ENCODE data around the gene SLC10A7. TPM values are rescaled to one million over a fixed set of nuclear protein-coding genes. Genes with fewer than 3 reads are reported as not detected.

Gene SLC10A7
- total and polyA plus RNA-seq, 9 donors, result 4.0 to 12.4 (median 9.7) TPM

DNA sequence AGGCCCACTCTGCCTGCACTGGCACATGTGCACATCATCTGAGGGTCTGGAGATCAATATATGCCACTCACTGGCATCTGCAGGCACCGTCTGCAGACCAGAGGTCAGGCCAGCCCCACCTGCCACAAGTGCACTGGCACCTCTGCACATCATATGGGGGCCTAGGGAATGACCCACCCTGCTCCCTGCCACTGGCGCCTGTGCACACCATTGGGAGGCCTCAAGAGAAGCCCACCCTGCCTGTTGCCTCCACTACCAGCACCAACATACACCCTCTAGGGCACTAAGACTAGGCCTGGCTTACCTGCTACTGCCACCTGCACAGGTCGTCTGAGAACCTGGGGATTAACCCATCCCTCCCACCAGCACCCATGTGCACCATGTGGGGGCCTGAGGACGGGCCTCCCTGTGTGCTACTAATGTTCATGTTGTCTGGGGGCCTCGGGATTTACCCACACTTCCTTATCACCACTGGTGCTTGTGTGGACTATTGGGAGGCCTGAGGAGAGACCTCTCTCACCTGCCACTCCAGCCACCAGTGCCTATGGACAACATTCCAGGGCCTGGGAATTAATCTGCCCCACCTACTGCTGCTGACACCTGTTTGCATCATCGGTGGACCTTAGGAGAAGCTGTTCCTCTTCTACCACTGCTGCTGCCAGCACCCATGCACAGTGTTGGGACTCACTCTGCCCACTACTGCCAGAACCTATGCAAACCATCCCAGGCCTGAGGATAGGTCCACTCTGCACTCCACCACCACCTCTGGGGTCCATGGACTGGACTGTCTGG, 193.7 kb downstream of the SLC10A7 start:
- intact Hi-C loops (cut with DNase I), result no loop called here
- TF ChIP-seq POLR2A (IDR thresholded peaks at IDR 0.05), result no peak
- TF ChIP-seq CTCF (IDR thresholded peaks at IDR 0.05), result no peak
- TF ChIP-seq EP300 (IDR thresholded peaks at IDR 0.05), result no peak
- no peak overlapping the region for H3K4me3 ChIP-seq
- no peak overlapping the region for H3K27ac ChIP-seq
- no peak for DNase-seq
- H3K27me3 ChIP-seq, result no peaks in the 10 kb centered on the region
- no peaks in the 10 kb centered on the region for H3K4me1 ChIP-seq (ENCODE audit: insufficient read depth)
- WGBS, 3 donors, result 86 to 100% (median 93%) methylated on average over 6 of the region's 6 CpGs
- H3K9me3 ChIP-seq, result no peaks in the 10 kb centered on the region
- H3K36me3 ChIP-seq, result no peaks in the 10 kb centered on the region

DNA sequence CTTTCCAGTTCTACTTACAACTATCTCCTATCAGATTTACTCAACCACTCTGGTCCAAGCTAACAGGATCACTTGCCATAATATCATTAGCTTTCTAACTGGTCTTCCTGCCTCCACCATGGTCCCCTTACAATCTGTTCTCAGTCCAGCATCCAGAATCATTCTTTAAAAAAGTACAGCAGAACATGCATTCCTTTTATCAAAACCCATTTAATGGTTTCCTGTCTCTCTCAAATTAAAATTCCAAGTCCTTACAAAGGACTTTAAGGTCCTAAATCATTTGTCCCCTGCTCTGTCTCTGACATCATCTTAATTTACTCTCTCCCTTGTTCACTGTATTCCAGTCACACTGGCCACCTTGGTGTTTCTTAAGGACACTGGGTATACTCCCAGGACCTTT, 202.8 kb downstream of the SLC10A7 start:
- H3K36me3 ChIP-seq, result no peaks in the 10 kb centered on the region
- no peak for TF ChIP-seq CTCF (IDR thresholded peaks at IDR 0.05)
- no peak for TF ChIP-seq POLR2A (IDR thresholded peaks at IDR 0.05)
- TF ChIP-seq EP300 (IDR thresholded peaks at IDR 0.05), result no peak
- H3K27ac ChIP-seq, result no peak overlapping the region
- no peaks in the 10 kb centered on the region for H3K4me1 ChIP-seq (ENCODE audit: insufficient read depth)
- no peaks in the 10 kb centered on the region for H3K27me3 ChIP-seq
- intact Hi-C loops (cut with DNase I), result no loop called here
- H3K4me3 ChIP-seq, result no peak overlapping the region
- H3K9me3 ChIP-seq, result no peaks in the 10 kb centered on the region
- no peak for DNase-seq

GRCh38 chr4:146317783-146318182, 204.0 kb downstream of the SLC10A7 start:
- TF ChIP-seq CTCF (IDR thresholded peaks at IDR 0.05) (no peak), EP300 (IDR thresholded peaks at IDR 0.05) (no peak), POLR2A (IDR thresholded peaks at IDR 0.05) (no peak)
- 82 to 91% (median 90%) methylated on average over 1 of the region's 1 CpG for WGBS, 3 donors
- DNase-seq, result no peak
- Histone ChIP-seq H3K9me3 (no peaks in the 10 kb centered on the region), H3K27me3 (no peaks in the 10 kb centered on the region), H3K4me1 (ENCODE audit: insufficient read depth) (no peaks in the 10 kb centered on the region), H3K36me3 (no peaks in the 10 kb centered on the region), H3K27ac (no peak overlapping the region), H3K4me3 (no peak overlapping the region)
- intact Hi-C loops (cut with DNase I), result no loop called here

DNA sequence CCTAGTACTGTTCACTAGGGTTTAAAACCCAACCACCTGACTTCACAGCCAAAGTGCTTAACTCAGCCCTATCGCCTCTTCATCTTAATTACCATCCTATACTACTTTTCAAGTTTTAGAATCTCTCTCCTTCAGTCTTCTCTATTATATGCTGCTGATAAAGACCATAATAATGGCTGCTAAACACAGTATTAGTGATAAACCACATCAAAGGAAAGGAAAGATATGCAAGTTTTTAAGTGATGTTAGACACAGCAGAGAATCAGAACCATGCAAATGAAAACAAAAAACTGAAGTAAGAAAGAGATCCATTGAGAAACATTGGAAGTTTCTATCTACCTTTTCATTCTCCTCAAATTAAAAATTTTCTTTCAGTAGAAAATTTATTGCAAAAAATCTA, 206.6 kb downstream of the SLC10A7 start:
- no peak overlapping the region for H3K4me3 ChIP-seq
- WGBS, 3 donors, result 93 to 100% (median 95%) methylated on average over 1 of the region's 1 CpG
- no peaks in the 10 kb centered on the region for H3K27me3 ChIP-seq
- no peak overlapping the region for H3K27ac ChIP-seq
- no peak for DNase-seq
- intact Hi-C loops (cut with DNase I), result no loop called here
- TF ChIP-seq EP300 (IDR thresholded peaks at IDR 0.05) (no peak), CTCF (IDR thresholded peaks at IDR 0.05) (no peak), POLR2A (IDR thresholded peaks at IDR 0.05) (no peak)
- peaks cover 2% of the 10 kb centered on the region for H3K4me1 ChIP-seq (ENCODE audit: insufficient read depth)
- no peaks in the 10 kb centered on the region for H3K9me3 ChIP-seq
- no peaks in the 10 kb centered on the region for H3K36me3 ChIP-seq

All from ovary (tissue), 9 donors.